ENCODE data around the gene RARRES1.

The RARRES1 gene

GRCh38 chr3:158731938-158732855 lies at the start of gene RARRES1:
Gene RARRES1, minus strand, starts transcription at chr3:158732457. Its CDS starts 42 bp downstream, at chr3:158732415.
- in situ Hi-C loops (cut with MboI; ENCODE audit: low sequenced_read_pairs): no loop called here

GRCh38 chr3:158781849-158782248 lies 49.6 kb upstream of the RARRES1 start:
- in situ Hi-C loops (cut with MboI; ENCODE audit: low sequenced_read_pairs): no loop called here

GRCh38 chr3:158781191-158781590 lies 48.9 kb upstream of the RARRES1 start:
- in situ Hi-C loops (cut with MboI; ENCODE audit: low sequenced_read_pairs): no loop called here

GRCh38 chr3:158780766-158781165 lies 48.5 kb upstream of the RARRES1 start:
- in situ Hi-C loops (cut with MboI; ENCODE audit: low sequenced_read_pairs): no loop called here

- in situ Hi-C loops (cut with MboI; ENCODE audit: low sequenced_read_pairs): no loop called here
Measured at GRCh38 chr3:158777161-158777873, 45.1 kb upstream of the RARRES1 start.

- in situ Hi-C loops (cut with MboI; ENCODE audit: low sequenced_read_pairs): no loop called here
Measured at GRCh38 chr3:158776531-158776930, 44.3 kb upstream of the RARRES1 start.

GRCh38 chr3:158775426-158776410 lies 43.5 kb upstream of the RARRES1 start:
- in situ Hi-C loops (cut with MboI; ENCODE audit: low sequenced_read_pairs): no loop called here

- in situ Hi-C loops (cut with MboI; ENCODE audit: low sequenced_read_pairs): no loop called here
Measured at GRCh38 chr3:158774965-158775364, 42.7 kb upstream of the RARRES1 start.

GRCh38 chr3:158773845-158774830 lies 41.9 kb upstream of the RARRES1 start:
- in situ Hi-C loops (cut with MboI; ENCODE audit: low sequenced_read_pairs): no loop called here

- in situ Hi-C loops (cut with MboI; ENCODE audit: low sequenced_read_pairs): no loop called here
Measured at GRCh38 chr3:158773166-158773565, 40.9 kb upstream of the RARRES1 start.

- in situ Hi-C loops (cut with MboI; ENCODE audit: low sequenced_read_pairs): no loop called here
Measured at GRCh38 chr3:158771982-158772381, 39.7 kb upstream of the RARRES1 start.

GRCh38 chr3:158771577-158771976 lies 39.3 kb upstream of the RARRES1 start:
- in situ Hi-C loops (cut with MboI; ENCODE audit: low sequenced_read_pairs): no loop called here

GRCh38 chr3:158770741-158771350 lies 38.6 kb upstream of the RARRES1 start:
- in situ Hi-C loops (cut with MboI; ENCODE audit: low sequenced_read_pairs): no loop called here

- in situ Hi-C loops (cut with MboI; ENCODE audit: low sequenced_read_pairs): no loop called here
Measured at GRCh38 chr3:158769952-158770740, 37.9 kb upstream of the RARRES1 start.

GRCh38 chr3:158769549-158769948 lies 37.3 kb upstream of the RARRES1 start:
- in situ Hi-C loops (cut with MboI; ENCODE audit: low sequenced_read_pairs): no loop called here

GRCh38 chr3:158768881-158769543 lies 36.8 kb upstream of the RARRES1 start:
- in situ Hi-C loops (cut with MboI; ENCODE audit: low sequenced_read_pairs): no loop called here

GRCh38 chr3:158768361-158768787 lies 36.1 kb upstream of the RARRES1 start:
- in situ Hi-C loops (cut with MboI; ENCODE audit: low sequenced_read_pairs): no loop called here

- in situ Hi-C loops (cut with MboI; ENCODE audit: low sequenced_read_pairs): no loop called here
Measured at GRCh38 chr3:158766364-158766763, 34.1 kb upstream of the RARRES1 start.
